HCT116 (cell line): Measurements from ENCODE around the gene LHFPL4. TPM values are rescaled to one million over a fixed set of nuclear protein-coding genes. Genes with fewer than 3 reads are reported as not detected.

ENCODE experiments used
- ATAC-seq: fragments of 200-7000 bp; cut with Tn5 transposase; 2 replicates; pipeline ENCODE4 v1.9.1; 2020; ENCODE audit warnings: mild to moderate bottlenecking, moderate library complexity
- BruUV-seq: library from RNA; stranded (reverse); fragments of 400-500 nt; replicated peaks from 2 replicates; lab custom pipeline; 2021; lab: Mats Ljungman, UMichigan
- CTCF ChIA-PET: fragments of 300-600 bp; sonication (Branson Sonifier 250); formaldehyde crosslinking; loops from one replicate; lab custom pipeline; 2021; ENCODE audit warnings: antibody characterized with exemption; lab: Charles Lee
- POLR2A ChIA-PET: fragments of 300-600, 350-600 bp; sonication (Branson Sonifier 250); formaldehyde crosslinking; loops from one replicate; lab custom pipeline; 2021; ENCODE audit warnings: antibody characterized with exemption; lab: Charles Lee
- RAD21 ChIA-PET, 2 experiments: fragments of 300-600 bp; sonication (Branson Sonifier 250); formaldehyde crosslinking; loops; one replicate each; lab custom pipeline; 2023; ENCODE audit warnings: low total read pairs in 2 of 2; ENCODE audit not compliant: uncharacterized antibody in 2 of 2, unreplicated experiment in 2 of 2, low non-redundant PET in 1 of 2; lab: Charles Lee
- DNase-seq: peaks from one replicate; pipeline ENCODE4 v3.0.0-alpha.2; 2010; ENCODE audit warnings: low read depth, low spot score
- H2AFZ ChIP-seq: fragments of 200-600 bp; shearing (Covaris generic), sonication (generic); 2 replicates; pipeline ENCODE4 v1.6.1; 2017; ENCODE audit warnings: low read depth, mixed run types, mixed read lengths, antibody characterized with exemption, low read length; ENCODE audit not compliant: poor library complexity, severe bottlenecking
- H3K27ac ChIP-seq: 2 replicates; pipeline ENCODE4 v1.5.1; 2012; ENCODE audit warnings: low read depth, low read length
- H3K27me3 ChIP-seq: fragments of 200-600 bp; sonication (generic); 2 replicates; pipeline ENCODE4 v1.6.1; 2016; ENCODE audit warnings: mixed run types, low read length, mixed read lengths; ENCODE audit not compliant: insufficient read depth
- H3K36me3 ChIP-seq, 2 experiments: fragments of 200-500 bp in 1 of 2; fragments of 200-600 bp in 1 of 2; sonication (Bioruptor generic) in 1 of 2; sonication (generic) in 1 of 2; 2 replicates each; pipeline versions ENCODE4 v1.5.1 to v1.6.1; 2014 to 2016; ENCODE audit warnings: low read length in 2 of 2, inconsistent platforms in 1 of 2, mixed read lengths in 1 of 2, mixed run types in 1 of 2; ENCODE audit not compliant: insufficient read depth in 2 of 2, control insufficient read depth in 1 of 2
- H3K4me1 ChIP-seq, 2 experiments: fragments of 200-600 bp in 1 of 2; sonication (generic) in 1 of 2; 2 replicates each; pipeline versions ENCODE4 v1.5.1 to v1.6.1; 2012 to 2017; ENCODE audit warnings: low read length in 2 of 2, inconsistent platforms in 1 of 2, mild to moderate bottlenecking in 1 of 2, mixed read lengths in 1 of 2, mixed run types in 1 of 2, moderate library complexity in 1 of 2; ENCODE audit not compliant: insufficient read depth in 2 of 2, control insufficient read depth in 1 of 2
- H3K4me2 ChIP-seq: fragments of 200-600 bp; sonication (generic); 2 replicates; pipeline ENCODE4 v1.6.1; 2017; ENCODE audit warnings: mixed run types, low read length, mixed read lengths
- H3K4me3 ChIP-seq, 2 experiments: fragments of 200-600 bp in 1 of 2; sonication (generic) in 1 of 2; replicated peaks in 1 of 2; 2 replicates each; pipeline ENCODE4 v1.5.1; 2011 to 2016; ENCODE audit warnings: low read length in 2 of 2, control low read depth in 1 of 2, low read depth in 1 of 2, mild to moderate bottlenecking in 1 of 2, mixed read lengths in 1 of 2, mixed run types in 1 of 2
- H3K79me2 ChIP-seq: fragments of 200-600 bp; sonication (generic); 2 replicates; pipeline ENCODE4 v1.6.1; 2017; ENCODE audit warnings: mild to moderate bottlenecking, mixed run types, low read length, moderate library complexity, mixed read lengths; ENCODE audit not compliant: insufficient read depth
- H3K9ac ChIP-seq: fragments of 200-600 bp; sonication (generic); 2 replicates; pipeline ENCODE4 v1.6.1; 2016; ENCODE audit warnings: low read length, mixed read lengths
- H3K9me2 ChIP-seq: fragments of 200-600 bp; sonication (generic), shearing (Covaris generic); 2 replicates; pipeline ENCODE4 v1.6.1; 2017; ENCODE audit warnings: mixed run types, mild to moderate bottlenecking, moderate library complexity; ENCODE audit not compliant: insufficient read depth
- H3K9me3 ChIP-seq, 2 experiments: fragments of 200-500 bp in 1 of 2; fragments of 200-600 bp in 1 of 2; sonication (Bioruptor generic) in 1 of 2; sonication (generic) in 1 of 2; 2 replicates each; pipeline ENCODE4 v1.6.1; 2014 to 2017; ENCODE audit warnings: low read length in 2 of 2, mixed read lengths in 2 of 2, inconsistent platforms in 1 of 2, low read depth in 1 of 2, mild to moderate bottlenecking in 1 of 2, mixed run types in 1 of 2, moderate library complexity in 1 of 2; ENCODE audit not compliant: control insufficient read depth in 1 of 2, insufficient read depth in 1 of 2
- H4K20me1 ChIP-seq: fragments of 200-600 bp; sonication (generic), shearing (Covaris generic); 2 replicates; pipeline ENCODE4 v1.6.1; 2017; ENCODE audit warnings: mixed run types, mild to moderate bottlenecking, moderate library complexity; ENCODE audit not compliant: insufficient read depth
- CBX3 ChIP-seq: IDR thresholded peaks from 2 replicates; pipeline ENCODE4 v1.6.1; 2012; ENCODE audit warnings: low read depth
- ELF1 ChIP-seq: IDR thresholded peaks from 2 replicates; pipeline ENCODE4 v1.6.1; 2012; ENCODE audit warnings: low read depth, borderline replicate concordance
- EZH2phosphoT487 ChIP-seq: fragments of 200-600 bp; IDR thresholded peaks from 2 replicates; pipeline ENCODE4 v1.6.1; 2018; ENCODE audit warnings: antibody characterized with exemption, borderline replicate concordance
- POLR2A ChIP-seq: IDR thresholded peaks from 2 replicates; pipeline ENCODE4 v1.7.0; 2011; ENCODE audit warnings: borderline replicate concordance; ENCODE audit not compliant: insufficient read depth, insufficient read length; ENCODE audit errors: extremely low read depth
- POLR2AphosphoS5 ChIP-seq: IDR thresholded peaks from 2 replicates; pipeline ENCODE4 v1.6.1; 2011; ENCODE audit warnings: mild to moderate bottlenecking, low read depth, low read length, moderate library complexity
- RAD21 ChIP-seq: IDR thresholded peaks from 2 replicates; pipeline ENCODE4 v1.6.1; 2012; ENCODE audit warnings: low read depth, mild to moderate bottlenecking
- TCF7L2 ChIP-seq: IDR thresholded peaks from 2 replicates; pipeline ENCODE4 v1.7.0; 2011; ENCODE audit warnings: borderline replicate concordance, inconsistent platforms; ENCODE audit not compliant: insufficient read depth, insufficient read length; ENCODE audit errors: extremely low read depth
- YY1 ChIP-seq: IDR thresholded peaks from 2 replicates; pipeline ENCODE4 v1.6.1; 2011; ENCODE audit warnings: low read length, low read depth, moderate library complexity, mild to moderate bottlenecking; ENCODE audit not compliant: insufficient replicate concordance; ENCODE audit errors: extremely low read depth
- ZNF274 ChIP-seq: fragments of 200-500 bp; sonication (Bioruptor generic); IDR thresholded peaks from 2 replicates; pipeline ENCODE4 v1.6.1; 2014; ENCODE audit warnings: mild to moderate bottlenecking, low read depth, low read length, inconsistent platforms
- intact Hi-C: fragments of 100-400 bp; cut with micrococcal nuclease; formaldehyde crosslinking; loops from 2 replicates; pipeline ENCODE4 v1.10.0; 2022
- total RNA-seq: library from RNA; stranded (reverse); gene quantifications from one replicate; pipeline ENCODE4 v1.2.1, GENCODE V29; 2021; ENCODE audit not compliant: unreplicated experiment

Gene LHFPL4
- total RNA-seq, 1 experiment from 2014 or later: not detected

GRCh38 chr3:9508781-9509180 lies 44.8 kb downstream of the LHFPL4 start:
- ChIA-PET CTCF (no interaction called here), POLR2A (no interaction called here)
- BruUV-seq: no TSS peak

GRCh38 chr3:9507586-9508578 lies 45.7 kb downstream of the LHFPL4 start:
- RAD21 ChIA-PET: interaction anchor here in 1 of 2 experiments (0.7 kb wide), 1 partner anchor 36 kb away, joined by 4 read pairs; no protein-coding TSS in a partner anchor
- no peaks in the 10 kb centered on the region for H3K79me2 ChIP-seq
- no peaks in the 10 kb centered on the region for H3K9me2 ChIP-seq
- no peak overlapping the region for H3K27ac ChIP-seq
- intact Hi-C loops: loop anchor here (10.0 kb wide), 2 partner anchors 137 to 297 kb away; partner anchors contain the start of gene MTMR14
- H3K4me3 ChIP-seq: no peak overlapping the region
- no peaks in the 10 kb centered on the region for H3K36me3 ChIP-seq
- BruUV-seq: no TSS peak
- no peak overlapping the region for H3K9ac ChIP-seq
- no peaks in the 10 kb centered on the region for H3K4me1 ChIP-seq
- H4K20me1 ChIP-seq: no peaks in the 10 kb centered on the region
- CTCF ChIA-PET: no interaction called here
- DNase-seq (no peak), ATAC-seq (peak; percentile 72)
- POLR2A ChIA-PET: no interaction called here
- no peak for TF ChIP-seq POLR2AphosphoS5
- no peak for TF ChIP-seq POLR2A
- TF ChIP-seq EZH2phosphoT487: no peak
- no peak for TF ChIP-seq YY1
- no peak for TF ChIP-seq CBX3
- TF ChIP-seq RAD21: no peak
- TF ChIP-seq, all 23 proteins: peak for 0
- H3K27me3 ChIP-seq: no peaks in the 10 kb centered on the region
- no peak overlapping the region for H2AFZ ChIP-seq
- H3K9me3 ChIP-seq: no peaks in the 10 kb centered on the region
- no peak overlapping the region for H3K4me2 ChIP-seq

More at GRCh38 chr3:9508781-9509180, 44.8 kb downstream of the LHFPL4 start:
- no peaks in the 10 kb centered on the region for H4K20me1 ChIP-seq
- H3K36me3 ChIP-seq: no peaks in the 10 kb centered on the region
- H3K4me2 ChIP-seq: no peak overlapping the region
- H2AFZ ChIP-seq: no peak overlapping the region
- H3K79me2 ChIP-seq: no peaks in the 10 kb centered on the region
- RAD21 ChIA-PET: interaction anchor here in 1 of 2 experiments (0.7 kb wide), 1 partner anchor 35 kb away, joined by 4 read pairs; no protein-coding TSS in a partner anchor
- intact Hi-C loops: loop anchor here (10.0 kb wide), 2 partner anchors 136 to 296 kb away; partner anchors contain the start of gene MTMR14
- no peak overlapping the region for H3K27ac ChIP-seq
- H3K9me2 ChIP-seq: no peaks in the 10 kb centered on the region
- H3K4me3 ChIP-seq: no peak overlapping the region
- no peaks in the 10 kb centered on the region for H3K27me3 ChIP-seq
- no peaks in the 10 kb centered on the region for H3K9me3 ChIP-seq
- no peak for ATAC-seq
- no peak for DNase-seq
- H3K4me1 ChIP-seq: no peaks in the 10 kb centered on the region
- TF ChIP-seq TCF7L2 (no peak), RAD21 (no peak), ZNF274 (no peak), ELF1 (no peak)
- no peak overlapping the region for H3K9ac ChIP-seq
